IPS DF 4.7 (cell line): Measurements from ENCODE around the gene PDCD11.
"Not testable (repeated sequence)": the region's sequence is repeated elsewhere in the genome, so short reads cannot be mapped to it uniquely, and the experiment has no call there.

Experiments
- DNase-seq: peaks from one replicate; pipeline ENCODE4 v3.0.0-alpha.2; 2013; ENCODE audit warnings: low spot score; ENCODE audit errors: extremely low read depth

Gene PDCD11

DNA sequence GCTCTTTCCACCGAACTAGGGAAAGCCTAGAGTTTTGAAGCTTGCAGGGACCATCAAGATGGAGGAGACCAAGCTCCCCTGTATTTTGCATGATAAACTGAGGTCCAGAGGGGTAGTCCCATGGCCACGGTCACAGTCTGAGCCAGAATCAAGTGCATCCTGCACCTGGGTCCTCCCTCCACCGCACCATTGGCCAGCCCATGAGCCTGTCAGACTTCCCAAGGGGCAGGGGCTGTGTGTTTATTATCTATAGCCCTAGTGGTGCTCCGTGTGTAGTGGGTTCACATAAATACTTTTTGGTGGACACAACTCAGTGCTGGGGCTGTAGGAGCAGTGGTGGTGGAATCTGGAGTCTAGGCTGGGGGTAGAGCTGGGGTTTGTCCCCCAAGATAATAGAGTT, 79.0 kb downstream of the PDCD11 start:
- no peak for DNase-seq

GRCh38 chr10:103476046-103476768, 79.8 kb downstream of the PDCD11 start:
- DNase-seq, result no peak

DNA sequence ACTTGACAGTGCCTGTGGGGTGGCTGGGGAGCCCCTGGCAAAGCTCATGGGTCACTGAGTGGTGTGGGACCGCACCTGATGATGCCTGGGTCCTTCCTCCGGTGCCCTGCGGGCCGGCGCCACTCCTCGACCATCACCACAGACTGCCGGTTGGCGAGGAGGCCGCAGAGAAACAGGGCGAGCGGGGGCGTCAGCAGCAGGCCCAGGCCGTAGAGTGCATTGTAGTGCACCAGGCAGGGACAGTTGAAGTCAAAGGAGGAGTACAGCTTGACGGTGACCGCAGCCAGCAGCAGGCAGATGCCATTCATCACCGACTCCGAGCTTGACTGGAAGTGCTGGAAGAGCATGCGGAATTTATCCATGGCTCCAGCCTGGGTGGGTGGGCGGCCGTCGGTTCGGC, 82.2 kb downstream of the PDCD11 start:
- no peak for DNase-seq

DNA sequence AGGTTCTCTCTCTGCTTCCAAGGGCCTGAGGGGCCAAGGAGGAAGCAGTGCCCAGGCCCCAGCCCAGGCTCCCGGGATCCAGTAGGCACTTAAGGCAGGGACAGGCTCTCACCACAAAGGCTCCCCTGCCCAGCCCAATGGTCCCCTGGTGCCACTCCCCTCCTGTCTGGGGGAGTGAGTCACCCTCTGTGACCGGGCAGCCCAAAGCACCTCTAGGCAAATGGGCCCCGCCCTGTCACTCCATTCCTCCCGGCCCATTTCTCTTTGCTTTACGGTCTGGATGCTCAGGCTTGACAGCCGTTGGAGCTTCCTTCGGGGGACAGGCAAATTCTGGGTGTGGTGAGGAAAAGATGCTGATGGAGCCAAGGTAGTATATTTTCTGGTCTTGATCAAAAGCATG, 82.7 kb downstream of the PDCD11 start, which contains the start of gene CALHM3:
CALHM3 (minus strand) TSS at position 106 of the 400 bp plus-strand sequence. CDS start 208 bp downstream, outside the sequence.
- no peak for DNase-seq

- no peak for DNase-seq
These were observed 84.1 kb downstream of the PDCD11 start for GRCh38 chr10:103480521-103480920.

GRCh38 chr10:103481974-103482531, 85.6 kb downstream of the PDCD11 start:
- no peak for DNase-seq

GRCh38 chr10:103486635-103487409, 90.4 kb downstream of the PDCD11 start:
- not testable (repeated sequence) for DNase-seq

DNA sequence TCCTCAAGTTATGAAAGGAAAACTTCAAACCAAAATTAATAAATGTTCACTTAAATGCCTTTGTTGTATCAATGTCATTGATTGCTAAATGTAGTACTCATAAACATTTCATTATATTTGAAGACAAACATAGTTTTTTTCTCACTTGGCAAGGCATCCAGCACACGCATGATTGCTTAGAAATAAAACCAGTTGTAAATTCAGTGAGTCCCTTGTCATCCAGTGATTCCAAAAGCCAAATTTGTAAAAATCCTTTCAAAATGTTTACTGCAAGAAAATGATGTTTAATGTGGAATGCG, 90.9 kb downstream of the PDCD11 start:
- no peak for DNase-seq

- DNase-seq, result no peak
These were observed 94.5 kb downstream of the PDCD11 start for GRCh38 chr10:103490986-103491314.

DNA sequence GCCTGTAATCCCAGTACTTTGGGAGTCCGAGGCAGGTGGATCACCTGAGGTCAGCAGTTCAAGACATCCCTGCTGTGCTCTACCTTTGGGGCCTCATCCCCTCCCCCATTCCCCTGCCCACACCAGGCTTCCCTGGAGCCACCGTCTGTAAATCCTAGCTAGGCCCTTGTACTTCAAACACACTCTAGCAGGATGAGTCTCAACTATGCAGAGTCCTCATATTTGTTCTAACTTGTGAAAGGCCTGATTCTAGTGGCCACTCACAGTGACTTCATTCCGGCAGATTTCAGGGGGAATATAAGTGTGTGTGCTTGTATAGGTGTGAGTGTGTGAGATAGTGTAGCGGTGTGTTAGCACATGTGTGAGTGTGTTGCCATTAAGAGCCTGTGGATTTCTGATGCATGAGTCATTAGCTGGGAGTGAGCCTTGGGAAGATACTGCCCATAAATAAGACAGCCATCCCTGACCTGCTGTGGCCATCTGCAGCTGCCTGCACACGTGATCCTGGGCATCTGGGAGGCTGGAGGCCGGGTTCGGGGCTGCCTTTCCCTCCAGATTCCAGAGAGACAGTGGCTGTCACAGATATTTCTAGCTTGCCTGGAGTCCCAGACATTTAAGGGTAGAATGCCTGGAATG, 95.4 kb downstream of the PDCD11 start:
- no peak for DNase-seq

DNA sequence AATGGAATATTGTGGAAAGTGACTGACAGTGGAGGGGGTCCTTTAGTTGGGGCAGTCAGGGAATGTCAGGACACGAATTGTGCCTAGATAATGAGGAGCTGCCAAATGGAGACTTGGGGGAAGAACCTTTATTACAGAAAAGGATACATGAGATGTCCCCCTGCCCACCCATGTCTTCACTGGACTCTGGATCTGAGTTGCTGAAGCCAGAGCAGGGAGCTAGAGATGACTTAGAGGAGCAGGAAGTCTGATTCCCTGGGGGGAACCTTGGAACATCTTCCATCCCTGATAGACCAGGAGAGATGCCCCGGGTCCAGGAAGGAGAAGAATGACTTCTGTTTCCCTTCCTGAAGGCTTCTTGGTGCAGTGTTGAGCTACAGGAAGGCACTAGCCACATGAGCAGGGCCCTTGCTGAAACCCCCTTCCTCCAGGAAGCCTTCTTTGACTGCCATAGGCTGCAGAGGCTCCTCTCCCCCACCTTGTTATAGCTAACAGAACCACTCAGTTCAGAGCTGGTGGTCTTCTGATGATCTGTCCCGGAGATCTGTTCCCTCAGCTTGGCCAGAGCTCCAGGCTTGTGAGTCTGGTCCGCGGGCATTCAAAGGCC, 96.3 kb downstream of the PDCD11 start:
- no peak for DNase-seq

- no peak for DNase-seq
These were observed 97.0 kb downstream of the PDCD11 start, which contains the start of gene NEURL1 for GRCh38 chr10:103493362-103493915. Gene NEURL1 (plus strand): TSS chr10:103493705. CDS start chr10:103494388, 683 bp downstream.

DNA sequence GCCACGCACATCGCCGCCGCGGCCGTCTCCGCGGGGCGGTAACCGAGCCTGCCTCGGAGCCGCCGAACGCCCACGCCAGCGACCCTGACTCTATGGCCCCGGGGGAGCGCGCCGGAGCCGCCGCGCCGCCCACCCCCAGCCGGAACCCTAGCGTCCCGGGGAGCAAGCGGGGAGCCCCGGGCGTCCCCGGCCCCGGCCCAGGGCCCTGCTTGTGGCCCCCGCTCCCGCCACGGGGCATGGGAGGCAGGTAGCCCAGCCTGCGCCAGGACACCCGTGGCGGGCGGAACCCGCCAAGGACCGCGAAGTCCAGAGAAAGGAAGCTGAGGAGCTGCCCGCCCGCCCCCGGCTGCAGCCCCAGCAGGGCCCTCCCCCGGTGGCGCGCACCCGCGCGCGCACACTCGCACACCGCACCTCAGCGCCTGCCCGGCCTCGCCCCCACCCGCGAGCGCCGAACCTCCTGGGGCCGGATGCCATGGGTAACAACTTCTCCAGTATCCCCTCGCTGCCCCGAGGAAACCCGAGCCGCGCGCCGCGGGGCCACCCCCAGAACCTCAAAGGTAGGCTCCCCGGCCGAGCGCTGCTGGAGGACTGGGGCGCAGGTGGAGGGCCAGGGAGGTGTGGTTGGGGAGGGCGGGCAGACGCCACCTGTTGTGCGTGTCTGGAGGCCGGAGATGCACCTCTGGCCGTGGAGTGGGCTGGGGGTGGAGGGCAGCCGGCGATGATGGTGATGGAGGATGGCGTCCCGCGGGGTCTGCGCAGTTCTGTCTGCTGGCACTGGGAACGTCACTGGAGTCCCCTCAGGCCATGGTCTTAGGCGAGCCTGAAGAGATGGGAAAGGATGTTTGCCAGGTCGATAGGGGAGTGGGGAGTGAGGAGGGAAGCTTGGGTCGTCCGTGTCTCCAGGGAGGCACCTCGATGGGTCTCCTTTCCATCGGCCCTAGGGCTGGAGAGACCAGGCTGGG, 97.8 kb downstream of the PDCD11 start:
- DNase-seq, result no peak

- DNase-seq, result no peak
These were observed 98.9 kb downstream of the PDCD11 start for GRCh38 chr10:103495321-103495720.
